GM18868 (cell line): ENCODE measurements around the gene PUS3.
"Not testable (repeated sequence)": the region's sequence is repeated elsewhere in the genome, so short reads cannot be mapped to it uniquely, and the experiment has no call there.

Experiments used
- ATAC-seq: cut with Tn5 transposase; IDR thresholded peaks from one replicate; pipeline ENCODE4 v1.9.1; 2021; ENCODE audit warnings: mild to moderate bottlenecking, moderate library complexity; ENCODE audit not compliant: unreplicated experiment

Gene PUS3

DNA sequence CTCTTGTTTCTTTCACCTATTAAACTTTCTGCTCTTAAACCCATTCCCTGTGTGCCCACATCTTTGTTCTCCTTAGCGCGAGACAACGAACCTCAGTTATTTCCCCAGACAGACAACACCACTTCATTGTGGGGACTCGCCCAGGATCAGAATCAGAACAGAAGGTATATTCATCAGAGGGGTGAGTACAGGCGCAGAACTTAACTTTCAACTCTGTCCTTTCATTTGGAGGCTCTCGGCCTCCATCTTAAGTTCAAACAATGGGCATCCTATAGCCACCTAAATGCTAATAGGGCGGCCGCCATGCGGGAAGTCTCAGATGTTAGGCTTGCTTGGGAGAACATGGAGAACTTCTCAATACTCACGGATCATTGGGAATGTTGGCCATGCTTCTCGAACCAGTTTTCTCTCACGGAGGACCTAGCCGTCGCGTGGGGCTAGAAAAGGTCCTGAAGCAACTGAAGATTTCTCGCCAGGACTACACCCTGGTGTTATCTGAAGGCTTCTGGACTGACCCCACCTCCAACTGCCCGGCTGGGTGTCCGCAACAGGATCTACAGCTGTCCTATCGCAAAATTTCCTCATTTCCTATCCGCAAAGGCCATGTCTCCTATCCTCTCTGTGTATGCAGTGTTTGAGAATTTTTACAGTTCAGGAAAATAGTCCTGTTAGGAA lies 29.0 kb downstream of the PUS3 start:
- no peak for ATAC-seq

DNA sequence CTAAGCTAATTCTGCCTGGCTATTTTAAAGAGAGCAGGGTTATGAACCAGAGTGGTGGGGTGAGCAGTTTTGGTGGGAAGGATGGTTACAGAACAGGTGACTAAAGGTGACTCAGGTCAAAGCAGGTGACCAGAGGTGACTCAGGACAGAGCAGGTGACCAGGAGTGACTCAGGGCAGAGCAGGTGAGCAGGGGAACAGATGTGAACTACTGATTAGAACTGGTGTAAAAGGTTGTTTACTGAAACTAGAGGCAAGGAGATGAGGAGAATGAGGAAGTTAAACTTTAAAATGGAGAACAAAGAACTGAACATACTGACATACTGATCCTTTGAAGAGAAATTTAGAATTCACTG lies 30.9 kb downstream of the PUS3 start:
- ATAC-seq, result no peak

DNA sequence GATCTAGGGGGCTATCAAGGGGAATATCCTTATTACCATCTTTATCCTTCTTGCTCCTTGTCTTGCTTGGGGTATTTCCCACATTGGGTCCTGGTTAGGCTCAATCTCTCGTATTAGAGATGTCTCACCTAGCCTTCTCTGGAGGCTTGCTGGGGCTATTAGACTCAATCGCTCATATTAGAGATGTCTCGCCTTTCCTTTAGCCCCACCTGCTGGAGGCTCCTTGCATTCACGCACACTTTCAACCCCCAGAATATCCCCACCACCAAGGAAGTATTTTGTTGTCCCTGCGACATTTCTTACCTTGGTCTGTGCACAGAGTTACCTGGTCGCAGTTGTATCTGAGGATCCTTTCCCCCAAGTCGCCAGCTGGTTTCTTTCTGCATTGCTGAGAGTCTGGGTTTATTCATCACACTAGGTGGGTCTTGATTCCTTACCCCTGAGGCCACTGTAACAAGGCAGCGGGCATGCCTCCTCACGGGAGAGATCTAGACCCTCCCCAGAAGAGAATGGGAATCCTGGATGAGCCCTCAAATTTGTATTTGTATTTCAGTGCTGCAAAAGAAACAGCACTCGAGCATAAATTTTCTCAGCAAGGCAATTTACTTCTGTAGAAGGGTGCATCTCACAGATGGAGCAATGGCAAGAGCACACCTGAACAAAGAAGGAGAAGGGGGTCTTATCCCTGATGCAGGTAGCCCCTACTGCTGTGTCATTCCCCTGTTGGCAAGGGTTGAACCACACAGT lies 31.4 kb downstream of the PUS3 start:
- no peak for ATAC-seq

DNA sequence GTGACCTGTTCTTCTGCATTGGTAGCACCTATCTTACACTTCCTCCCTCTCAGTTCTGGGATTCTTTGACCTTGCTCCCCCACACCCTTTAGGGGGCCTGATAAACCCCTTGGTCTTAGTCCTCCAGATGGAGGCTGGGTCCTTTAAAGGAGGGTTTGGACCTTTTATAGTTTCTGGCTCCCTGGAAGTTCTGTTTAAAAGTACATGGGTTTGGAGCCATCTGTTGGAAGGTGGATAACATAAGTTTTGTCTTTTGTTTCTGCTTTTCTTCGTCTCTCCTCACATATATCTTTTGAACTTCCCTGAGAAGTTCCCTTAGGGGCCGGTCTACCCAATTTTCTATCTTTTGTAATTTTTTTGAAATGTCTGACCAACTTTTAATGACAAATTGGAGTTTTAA lies 33.5 kb downstream of the PUS3 start:
- ATAC-seq, result no peak

DNA sequence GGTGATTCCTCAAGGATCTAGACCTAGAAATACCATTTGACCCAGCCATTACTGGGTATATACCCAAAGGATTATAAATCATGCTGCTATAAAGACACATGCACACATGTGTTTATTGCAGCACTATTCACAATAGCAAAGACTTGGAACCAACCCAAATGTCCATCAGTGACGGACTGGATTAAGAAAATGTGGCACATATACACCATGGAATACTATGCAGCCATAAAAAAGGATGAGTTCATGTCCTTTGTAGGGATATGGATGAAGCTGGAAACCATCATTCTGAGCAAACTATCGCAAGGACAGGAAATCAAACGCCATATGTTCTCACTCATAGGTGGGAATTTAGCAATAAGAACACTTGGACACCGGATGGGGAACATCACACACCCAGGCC lies 37.7 kb downstream of the PUS3 start:
- not testable (repeated sequence) for ATAC-seq

DNA sequence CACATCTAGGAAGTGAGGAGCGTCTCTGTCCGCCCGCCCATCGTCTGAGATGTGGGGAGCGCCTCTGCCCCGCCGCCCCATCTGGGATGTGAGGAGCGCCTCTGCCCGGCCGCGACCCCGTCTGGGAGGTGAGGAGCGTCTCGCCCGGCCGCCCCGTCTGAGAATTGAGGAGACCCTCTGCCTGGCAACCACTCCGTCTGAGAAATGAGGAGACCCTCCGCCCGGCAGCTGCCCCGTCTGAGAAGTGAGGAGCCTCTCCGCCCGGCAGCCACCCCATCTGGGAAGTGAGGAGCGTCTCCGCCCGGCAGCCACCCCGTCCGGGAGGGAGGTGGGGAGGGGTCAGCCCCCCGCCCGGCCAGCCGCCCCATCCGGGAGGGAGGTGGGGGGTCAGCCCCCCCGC lies 40.2 kb downstream of the PUS3 start:
- not testable (repeated sequence) for ATAC-seq

DNA sequence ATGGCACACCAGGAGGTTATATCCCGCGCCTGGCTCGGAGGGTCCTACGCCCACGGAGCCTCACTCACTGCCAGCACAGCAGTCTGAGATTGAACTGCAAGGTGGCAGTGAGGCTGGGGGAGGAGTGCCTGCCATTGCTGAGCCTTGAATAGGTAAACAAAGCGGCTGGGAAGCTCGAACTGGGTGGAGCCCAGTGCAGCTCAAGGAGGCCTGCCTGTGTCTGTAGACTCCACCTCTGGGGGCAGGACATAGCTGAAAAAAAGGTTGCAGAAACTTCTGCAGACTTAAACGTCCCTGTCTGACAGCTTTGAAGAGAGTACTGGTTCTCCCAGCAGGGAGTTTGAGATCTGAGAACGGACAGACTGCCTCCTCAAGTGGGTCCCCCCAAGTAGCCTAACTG lies 45.3 kb downstream of the PUS3 start:
- not testable (repeated sequence) for ATAC-seq

DNA sequence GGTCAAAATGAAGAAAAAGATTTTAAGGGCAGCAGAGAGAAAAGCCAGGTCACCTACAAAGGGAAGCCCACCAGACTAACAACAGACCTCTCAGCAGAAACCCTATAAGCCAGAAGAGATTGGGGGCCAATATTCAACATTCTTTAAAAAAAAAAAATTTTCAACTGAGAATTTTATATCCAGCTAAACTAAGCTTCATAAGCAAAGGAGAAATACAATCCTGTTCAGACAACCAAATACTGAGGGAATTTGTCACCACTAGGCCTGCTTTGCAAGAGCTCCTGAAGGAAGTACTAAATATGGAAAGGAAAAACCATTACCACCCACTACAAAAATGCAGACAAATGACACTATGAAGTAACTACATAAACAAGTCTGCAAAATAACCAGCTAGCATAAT lies 56.8 kb downstream of the PUS3 start:
- no peak for ATAC-seq
